NB4 (cell line): ENCODE data around the gene INPP4A.

Source experiments
- POLR2A ChIP-seq: IDR thresholded peaks from 2 replicates; pipeline ENCODE4 v1.6.1; 2011; ENCODE audit warnings: mild to moderate bottlenecking; ENCODE audit not compliant: insufficient read length; ENCODE audit errors: extremely low read depth
- TF ChIP-seq, protein P1 (sequence below): IDR thresholded peaks from one replicate; pipeline ENCODE4 v1.5.1; 2012; ENCODE audit warnings: low read depth, low read length

DNA sequence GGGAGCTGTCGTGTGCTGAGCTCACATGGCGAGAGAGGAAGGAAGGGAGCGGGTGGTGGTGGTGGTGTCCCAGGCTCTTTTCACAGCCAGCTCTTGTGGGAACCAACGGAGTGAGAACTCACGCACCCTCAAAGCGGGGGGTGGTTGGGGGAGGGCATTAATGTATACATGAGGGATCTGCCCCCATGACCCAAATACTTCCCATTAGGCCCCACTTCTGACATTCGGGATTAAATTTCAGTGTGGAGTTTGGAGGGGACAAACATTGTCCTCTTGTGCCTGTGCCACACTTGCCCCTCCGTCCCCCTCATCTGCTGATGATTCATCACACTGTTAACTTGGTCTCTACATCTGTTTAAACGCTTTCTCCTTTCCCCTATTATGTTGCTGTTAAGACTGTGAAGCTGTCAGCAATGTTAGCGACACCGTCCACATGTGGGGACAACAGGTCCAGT, 22.5 kb downstream of the INPP4A start:
- no peak for TF ChIP-seq POLR2A
- TF ChIP-seq, protein P1, sequence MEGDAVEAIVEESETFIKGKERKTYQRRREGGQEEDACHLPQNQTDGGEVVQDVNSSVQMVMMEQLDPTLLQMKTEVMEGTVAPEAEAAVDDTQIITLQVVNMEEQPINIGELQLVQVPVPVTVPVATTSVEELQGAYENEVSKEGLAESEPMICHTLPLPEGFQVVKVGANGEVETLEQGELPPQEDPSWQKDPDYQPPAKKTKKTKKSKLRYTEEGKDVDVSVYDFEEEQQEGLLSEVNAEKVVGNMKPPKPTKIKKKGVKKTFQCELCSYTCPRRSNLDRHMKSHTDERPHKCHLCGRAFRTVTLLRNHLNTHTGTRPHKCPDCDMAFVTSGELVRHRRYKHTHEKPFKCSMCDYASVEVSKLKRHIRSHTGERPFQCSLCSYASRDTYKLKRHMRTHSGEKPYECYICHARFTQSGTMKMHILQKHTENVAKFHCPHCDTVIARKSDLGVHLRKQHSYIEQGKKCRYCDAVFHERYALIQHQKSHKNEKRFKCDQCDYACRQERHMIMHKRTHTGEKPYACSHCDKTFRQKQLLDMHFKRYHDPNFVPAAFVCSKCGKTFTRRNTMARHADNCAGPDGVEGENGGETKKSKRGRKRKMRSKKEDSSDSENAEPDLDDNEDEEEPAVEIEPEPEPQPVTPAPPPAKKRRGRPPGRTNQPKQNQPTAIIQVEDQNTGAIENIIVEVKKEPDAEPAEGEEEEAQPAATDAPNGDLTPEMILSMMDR, result no peak
